Adrenal gland (tissue), 5 donors: ENCODE data around the gene KCTD21.

ENCODE experiments used
- POLR2A ChIP-seq, 2 donors: fragments of 450-650 bp; IDR thresholded peaks; one replicate each; pipeline ENCODE4 v1.6.1; 2017; ENCODE audit warnings: antibody characterized with exemption in 2 of 2, mild to moderate bottlenecking in 2 of 2, moderate library complexity in 1 of 2
- TF ChIP-seq, protein P1 (sequence below), 6 experiments: fragments of 450-650 bp in 4 of 6; fragments of 200-600 bp in 2 of 6; sonication (generic) in 1 of 6; IDR thresholded peaks; 1 replicate in 5 of 6; 2 replicates in 1 of 6; pipeline versions ENCODE4 v1.5.1 to v1.8.0; 2016 to 2021; ENCODE audit warnings: antibody characterized with exemption in 6 of 6, mild to moderate bottlenecking in 2 of 6, moderate library complexity in 1 of 6
- donor health status: DM: no; HTN: no; CAD: no.

- TF ChIP-seq POLR2A (IDR thresholded peaks at IDR 0.05) = no peak
- TF ChIP-seq, protein P1, sequence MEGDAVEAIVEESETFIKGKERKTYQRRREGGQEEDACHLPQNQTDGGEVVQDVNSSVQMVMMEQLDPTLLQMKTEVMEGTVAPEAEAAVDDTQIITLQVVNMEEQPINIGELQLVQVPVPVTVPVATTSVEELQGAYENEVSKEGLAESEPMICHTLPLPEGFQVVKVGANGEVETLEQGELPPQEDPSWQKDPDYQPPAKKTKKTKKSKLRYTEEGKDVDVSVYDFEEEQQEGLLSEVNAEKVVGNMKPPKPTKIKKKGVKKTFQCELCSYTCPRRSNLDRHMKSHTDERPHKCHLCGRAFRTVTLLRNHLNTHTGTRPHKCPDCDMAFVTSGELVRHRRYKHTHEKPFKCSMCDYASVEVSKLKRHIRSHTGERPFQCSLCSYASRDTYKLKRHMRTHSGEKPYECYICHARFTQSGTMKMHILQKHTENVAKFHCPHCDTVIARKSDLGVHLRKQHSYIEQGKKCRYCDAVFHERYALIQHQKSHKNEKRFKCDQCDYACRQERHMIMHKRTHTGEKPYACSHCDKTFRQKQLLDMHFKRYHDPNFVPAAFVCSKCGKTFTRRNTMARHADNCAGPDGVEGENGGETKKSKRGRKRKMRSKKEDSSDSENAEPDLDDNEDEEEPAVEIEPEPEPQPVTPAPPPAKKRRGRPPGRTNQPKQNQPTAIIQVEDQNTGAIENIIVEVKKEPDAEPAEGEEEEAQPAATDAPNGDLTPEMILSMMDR (IDR thresholded peaks at IDR 0.05) = no peak
These were observed 6.1 kb upstream of the KCTD21 start for GRCh38 chr11:78194490-78194889.
